ENCODE results near the gene ALOX15B.
"Not testable (repeated sequence)": the region's sequence is repeated elsewhere in the genome, so short reads cannot be mapped to it uniquely, and the experiment has no call there.

The ALOX15B gene

GRCh38 chr17:8059131-8059530, 20.3 kb downstream of the ALOX15B start:
- Histone ChIP-seq H3K36me3 (ENCODE audit: insufficient read depth, low read length) (no peaks in the 10 kb centered on the region), H3K9me3 (ENCODE audit: insufficient read depth, low read length, severe bottlenecking) (no peaks in the 10 kb centered on the region), H3K9ac (ENCODE audit: low read depth, low read length) (no peak overlapping the region), H3K27ac (ENCODE audit: low read length) (no peak overlapping the region), H3K4me3 (ENCODE audit: low read depth in 1 of 2, low read length in 2 of 2) (no peak overlapping the region), H2AFZ (ENCODE audit: low read depth, low read length) (no peak overlapping the region), H3K27me3 (ENCODE audit: insufficient read depth, low read length, poor library complexity) (peaks cover 13% of the 10 kb centered on the region), H3K4me1 (ENCODE audit: insufficient read depth, low read length) (peaks cover 5% of the 10 kb centered on the region; the same call in 1 of the 2 replicates), H4K20me1 (ENCODE audit: insufficient read depth, low read length) (no peaks in the 10 kb centered on the region), H3K79me2 (ENCODE audit: insufficient read depth, low read length) (no peaks in the 10 kb centered on the region), H3K4me2 (ENCODE audit: insufficient read depth, low read length) (no peak overlapping the region)
- DNase-seq (no peak), ATAC-seq (ENCODE audit: insufficient read depth, low read depth) (no peak)
- TF ChIP-seq EZH2 (IDR thresholded peaks at IDR 0.05; ENCODE audit: borderline replicate concordance, low read depth, low read length, severe bottlenecking) (no peak), CTCF (IDR thresholded peaks at IDR 0.05; ENCODE audit: borderline replicate concordance, extremely low read depth, low read length, poor library complexity, severe bottlenecking) (no peak)

GRCh38 chr17:8060274-8060673, 21.4 kb downstream of the ALOX15B start:
- Histone ChIP-seq H3K36me3 (ENCODE audit: insufficient read depth, low read length) (no peaks in the 10 kb centered on the region), H3K4me3 (ENCODE audit: low read depth in 1 of 2, low read length in 2 of 2) (no peak overlapping the region), H3K27ac (ENCODE audit: low read length) (no peak overlapping the region), H2AFZ (ENCODE audit: low read depth, low read length) (no peak overlapping the region), H4K20me1 (ENCODE audit: insufficient read depth, low read length) (no peaks in the 10 kb centered on the region), H3K4me1 (ENCODE audit: insufficient read depth, low read length) (peaks cover 5% of the 10 kb centered on the region; the same call in 1 of the 2 replicates), H3K79me2 (ENCODE audit: insufficient read depth, low read length) (no peaks in the 10 kb centered on the region), H3K27me3 (ENCODE audit: insufficient read depth, low read length, poor library complexity) (peaks cover 13% of the 10 kb centered on the region), H3K4me2 (ENCODE audit: insufficient read depth, low read length) (no peak overlapping the region), H3K9ac (ENCODE audit: low read depth, low read length) (no peak overlapping the region), H3K9me3 (ENCODE audit: insufficient read depth, low read length, severe bottlenecking) (no peaks in the 10 kb centered on the region)
- DNase-seq (peak; percentile 63), ATAC-seq (ENCODE audit: insufficient read depth, low read depth) (peak; percentile 68; the same call in 2 of the 3 replicates)
- TF ChIP-seq EZH2 (IDR thresholded peaks at IDR 0.05; ENCODE audit: borderline replicate concordance, low read depth, low read length, severe bottlenecking) = no peak
- TF ChIP-seq CTCF (IDR thresholded peaks at IDR 0.05; ENCODE audit: borderline replicate concordance, extremely low read depth, low read length, poor library complexity, severe bottlenecking) = peak; percentile 81

- peaks cover 19% of the 10 kb centered on the region for H3K27me3 ChIP-seq (ENCODE audit: insufficient read depth, low read length, poor library complexity)
- not testable (repeated sequence) for H3K4me3 ChIP-seq (ENCODE audit: low read depth in 1 of 2, low read length in 2 of 2); H3K9ac ChIP-seq (ENCODE audit: low read depth, low read length)
Observed at GRCh38 chr17:8061851-8062250, 23.0 kb downstream of the ALOX15B start.

GRCh38 chr17:8062435-8062806, 23.6 kb downstream of the ALOX15B start:
- TF ChIP-seq EZH2 (IDR thresholded peaks at IDR 0.05; ENCODE audit: borderline replicate concordance, low read depth, low read length, severe bottlenecking) = no peak
- TF ChIP-seq CTCF (IDR thresholded peaks at IDR 0.05; ENCODE audit: borderline replicate concordance, extremely low read depth, low read length, poor library complexity, severe bottlenecking) = no peak
- Histone ChIP-seq H3K4me1 (ENCODE audit: insufficient read depth, low read length) (peaks cover 2% of the 10 kb centered on the region; the same call in 1 of the 2 replicates), H3K9me3 (ENCODE audit: insufficient read depth, low read length, severe bottlenecking) (no peaks in the 10 kb centered on the region), H3K79me2 (ENCODE audit: insufficient read depth, low read length) (no peaks in the 10 kb centered on the region), H3K9ac (ENCODE audit: low read depth, low read length) (no peak overlapping the region), H2AFZ (ENCODE audit: low read depth, low read length) (no peak overlapping the region), H3K27me3 (ENCODE audit: insufficient read depth, low read length, poor library complexity) (peaks cover 23% of the 10 kb centered on the region), H4K20me1 (ENCODE audit: insufficient read depth, low read length) (no peaks in the 10 kb centered on the region), H3K4me2 (ENCODE audit: insufficient read depth, low read length) (no peak overlapping the region), H3K27ac (ENCODE audit: low read length) (no peak overlapping the region), H3K4me3 (ENCODE audit: low read depth in 1 of 2, low read length in 2 of 2) (no peak overlapping the region), H3K36me3 (ENCODE audit: insufficient read depth, low read length) (no peaks in the 10 kb centered on the region)
- ATAC-seq (ENCODE audit: insufficient read depth, low read depth) (no peak), DNase-seq (no peak)

More at GRCh38 chr17:8061851-8062250, 23.0 kb downstream of the ALOX15B start:
- not testable (repeated sequence) for DNase-seq; H3K79me2 ChIP-seq (ENCODE audit: insufficient read depth, low read length); H3K9me3 ChIP-seq (ENCODE audit: insufficient read depth, low read length, severe bottlenecking); H3K36me3 ChIP-seq (ENCODE audit: insufficient read depth, low read length); ATAC-seq (ENCODE audit: insufficient read depth, low read depth); H4K20me1 ChIP-seq (ENCODE audit: insufficient read depth, low read length); H3K4me2 ChIP-seq (ENCODE audit: insufficient read depth, low read length); H2AFZ ChIP-seq (ENCODE audit: low read depth, low read length); H3K27ac ChIP-seq (ENCODE audit: low read length); H3K4me1 ChIP-seq (ENCODE audit: insufficient read depth, low read length)

Measured in DND-41 (cell line).